Activated CD4-positive, alpha-beta T cell treated with anti-CD3 and anti-CD28 coated beads, Interleukin-2, amount 50 U/mL, for 16 hours (primary cell): Measurements from ENCODE around the gene BSND.
"Not testable (repeated sequence)": the region's sequence is repeated elsewhere in the genome, so short reads cannot be mapped to it uniquely, and the experiment has no call there.

Source experiments
- DNase-seq: peaks from one replicate; pipeline ENCODE4 v3.0.0-alpha.2; 2020

Gene BSND

GRCh38 chr1:54998677-54999076 lies at the start of gene BSND:
Gene BSND, plus strand, starts transcription at chr1:54998933. Its CDS starts 254 bp downstream, at chr1:54999187.
- no peak for DNase-seq

GRCh38 chr1:54949053-54949452 lies 49.7 kb upstream of the BSND start:
- DNase-seq: peak; percentile 16

- no peak for DNase-seq
Observed at GRCh38 chr1:54950006-54950368, 48.7 kb upstream of the BSND start.

- DNase-seq: peak; percentile 65
Observed at GRCh38 chr1:54950369-54951163, 48.2 kb upstream of the BSND start.

- DNase-seq: no peak
Observed at GRCh38 chr1:54951810-54952226, 46.9 kb upstream of the BSND start.

GRCh38 chr1:54952950-54953718 lies 45.6 kb upstream of the BSND start:
- no peak for DNase-seq

- no peak for DNase-seq
Observed at GRCh38 chr1:54953846-54954245, 44.9 kb upstream of the BSND start.

- DNase-seq: no peak
Observed at GRCh38 chr1:54955359-54955758, 43.4 kb upstream of the BSND start.

- no peak for DNase-seq
Observed at GRCh38 chr1:54956726-54957125, 42.0 kb upstream of the BSND start.

GRCh38 chr1:54959241-54959640 lies 39.5 kb upstream of the BSND start:
- DNase-seq: no peak

GRCh38 chr1:54962612-54963395 lies 35.9 kb upstream of the BSND start:
- DNase-seq: peak; percentile 40

GRCh38 chr1:54963829-54964228 lies 34.9 kb upstream of the BSND start:
- not testable (repeated sequence) for DNase-seq

- DNase-seq: peak; percentile 36
Observed at GRCh38 chr1:54965624-54966340, 33.0 kb upstream of the BSND start.

- no peak for DNase-seq
Observed at GRCh38 chr1:54967372-54967771, 31.4 kb upstream of the BSND start.

- no peak for DNase-seq
Observed at GRCh38 chr1:54968551-54968950, 30.2 kb upstream of the BSND start.

GRCh38 chr1:54969879-54970278 lies 28.9 kb upstream of the BSND start:
- DNase-seq: no peak

- no peak for DNase-seq
Observed at GRCh38 chr1:54970901-54971300, 27.8 kb upstream of the BSND start.

GRCh38 chr1:54971317-54971791 lies 27.4 kb upstream of the BSND start:
- DNase-seq: peak; percentile 41

GRCh38 chr1:54972436-54972835 lies 26.3 kb upstream of the BSND start:
- no peak for DNase-seq

- DNase-seq: no peak
Observed at GRCh38 chr1:54973205-54973921, 25.4 kb upstream of the BSND start.

GRCh38 chr1:54975356-54976108 lies 23.2 kb upstream of the BSND start:
- no peak for DNase-seq
